Stimulated activated naive B cell treated with anti-CD40 and anti-IgM and Interleukin-4, amounts not matched to agents 10 μg/mL and 1 μg/mL and 100 μg/mL, for 72 hours (primary cell): ENCODE measurements around the gene LGALS16.
"Not testable (repeated sequence)": the region's sequence is repeated elsewhere in the genome, so short reads cannot be mapped to it uniquely, and the experiment has no call there.

Experiments
- ATAC-seq, 2 donors: fragments of 150-1000 bp; cut with Tn5 transposase; replicated peaks; 2 replicates each; pipeline ENCODE4 v1.10.0; 2021; ENCODE audit warnings: moderate library complexity in 1 of 2
- DNase-seq: peaks from one replicate; pipeline ENCODE4 v3.0.0; 2021
- H3K27ac Mint-ChIP-seq: one replicate; pipeline ENCODE4 v1.8.0; 2022; ENCODE audit warnings: mild to moderate bottlenecking, mixed read lengths
- H3K27me3 Mint-ChIP-seq, 2 donors: one replicate each; pipeline ENCODE4 v1.8.0; 2022; ENCODE audit warnings: mixed read lengths in 2 of 2
- H3K36me3 Mint-ChIP-seq, 2 donors: one replicate each; pipeline ENCODE4 v1.8.0; 2022; ENCODE audit warnings: mixed read lengths in 2 of 2, mild to moderate bottlenecking in 1 of 2
- H3K4me1 Mint-ChIP-seq, 2 donors: one replicate each; pipeline ENCODE4 v1.8.0; 2022; ENCODE audit warnings: mixed read lengths in 2 of 2, mild to moderate bottlenecking in 1 of 2
- H3K4me3 Mint-ChIP-seq, 2 donors: one replicate each; pipeline ENCODE4 v1.8.0; 2022; ENCODE audit warnings: mild to moderate bottlenecking in 2 of 2, mixed read lengths in 2 of 2, moderate library complexity in 1 of 2
- H3K9me3 Mint-ChIP-seq, 2 donors: one replicate each; pipeline ENCODE4 v1.8.0; 2022; ENCODE audit warnings: mixed read lengths in 2 of 2, mild to moderate bottlenecking in 1 of 2

The LGALS16 gene

GRCh38 chr19:39655613-39656012, at the start of gene LGALS16:
Gene LGALS16, plus strand, starts transcription at chr19:39655913. Its CDS starts 49 bp downstream, at chr19:39655962.
- ATAC-seq: no peak
- no peak within 1 kb of the TSS for H3K4me3 Mint-ChIP-seq
- no peak within 1 kb of the TSS for H3K27ac Mint-ChIP-seq
- H3K9me3 Mint-ChIP-seq: no peaks in the 10 kb centered on the region
- DNase-seq: no peak
- peaks cover 2 to 5% of the 10 kb centered on the region in 2 donors for H3K4me1 Mint-ChIP-seq
- no peaks in the 10 kb centered on the region for H3K36me3 Mint-ChIP-seq
- H3K27me3 Mint-ChIP-seq: peaks cover 38 to 59% of the 10 kb centered on the region in 2 donors

GRCh38 chr19:39607021-39607420, 48.7 kb upstream of the LGALS16 start:
- Mint-ChIP-seq H3K27ac (no peak overlapping the region), H3K27me3 (peaks cover 18 to 22% of the 10 kb centered on the region in 2 donors), H3K4me3 (no peak overlapping the region), H3K36me3 (no peaks in the 10 kb centered on the region), H3K4me1 (no peaks in the 10 kb centered on the region), H3K9me3 (peaks cover 2% of the 10 kb centered on the region in 2 donors)
- ATAC-seq (no peak), DNase-seq (no peak)

GRCh38 chr19:39607561-39607960, 48.2 kb upstream of the LGALS16 start:
- no peaks in the 10 kb centered on the region for H3K36me3 Mint-ChIP-seq
- no peak for ATAC-seq
- H3K27ac Mint-ChIP-seq: no peak overlapping the region
- no peak for DNase-seq
- no peak overlapping the region for H3K4me3 Mint-ChIP-seq
- H3K9me3 Mint-ChIP-seq: peaks cover 4 to 5% of the 10 kb centered on the region in 2 donors
- peaks cover 17 to 22% of the 10 kb centered on the region in 2 donors for H3K27me3 Mint-ChIP-seq
- H3K4me1 Mint-ChIP-seq: no peaks in the 10 kb centered on the region

GRCh38 chr19:39613597-39613996, 42.1 kb upstream of the LGALS16 start:
- ATAC-seq (no peak), DNase-seq (no peak)
- Mint-ChIP-seq H3K4me1 (no peaks in the 10 kb centered on the region), H3K9me3 (peaks cover 11 to 18% of the 10 kb centered on the region in 2 donors), H3K27me3 (peaks cover 14 to 28% of the 10 kb centered on the region in 2 donors), H3K27ac (no peak overlapping the region), H3K36me3 (peaks cover 0 to 4% of the 10 kb centered on the region in 2 donors), H3K4me3 (no peak overlapping the region)

- Mint-ChIP-seq H3K36me3 (peaks cover 0 to 4% of the 10 kb centered on the region in 2 donors), H3K9me3 (peaks cover 6 to 11% of the 10 kb centered on the region in 2 donors), H3K27me3 (peaks cover 32 to 66% of the 10 kb centered on the region in 2 donors), H3K27ac (no peak overlapping the region), H3K4me1 (no peaks in the 10 kb centered on the region), H3K4me3 (no peak overlapping the region)
- DNase-seq: no peak
- no peak for ATAC-seq
Observed at GRCh38 chr19:39617745-39618144, 38.0 kb upstream of the LGALS16 start.

- H3K4me3 Mint-ChIP-seq: no peak overlapping the region
- ATAC-seq (no peak), DNase-seq (no peak)
Observed at GRCh38 chr19:39623946-39624345, 31.8 kb upstream of the LGALS16 start.

GRCh38 chr19:39627631-39628030, 28.1 kb upstream of the LGALS16 start:
- not testable (repeated sequence) for H3K4me1 Mint-ChIP-seq, H3K36me3 Mint-ChIP-seq, H3K27ac Mint-ChIP-seq, H3K4me3 Mint-ChIP-seq, H3K9me3 Mint-ChIP-seq, DNase-seq
- peaks cover 24 to 28% of the 10 kb centered on the region in 2 donors for H3K27me3 Mint-ChIP-seq
- peak in 1 of 2 donors; percentile 43 for ATAC-seq

More at GRCh38 chr19:39623946-39624345, 31.8 kb upstream of the LGALS16 start:
- Mint-ChIP-seq H3K9me3 (no peaks in the 10 kb centered on the region), H3K36me3 (no peaks in the 10 kb centered on the region), H3K27ac (no peak overlapping the region), H3K4me1 (no peaks in the 10 kb centered on the region), H3K27me3 (peaks cover 41 to 65% of the 10 kb centered on the region in 2 donors)

- ATAC-seq: no peak
- peaks cover 6 to 14% of the 10 kb centered on the region in 2 donors for H3K9me3 Mint-ChIP-seq
- no peak for DNase-seq
- no peaks in the 10 kb centered on the region for H3K4me1 Mint-ChIP-seq
- peaks cover 23 to 32% of the 10 kb centered on the region in 2 donors for H3K27me3 Mint-ChIP-seq
- no peak overlapping the region for H3K4me3 Mint-ChIP-seq
- no peaks in the 10 kb centered on the region for H3K36me3 Mint-ChIP-seq
- H3K27ac Mint-ChIP-seq: no peak overlapping the region
Observed at GRCh38 chr19:39631178-39631577, 24.5 kb upstream of the LGALS16 start.

GRCh38 chr19:39631626-39632025, 24.1 kb upstream of the LGALS16 start:
- Mint-ChIP-seq H3K27ac (no peak overlapping the region), H3K27me3 (peaks cover 20 to 31% of the 10 kb centered on the region in 2 donors), H3K36me3 (no peaks in the 10 kb centered on the region), H3K4me1 (no peaks in the 10 kb centered on the region), H3K9me3 (peaks cover 6 to 14% of the 10 kb centered on the region in 2 donors), H3K4me3 (no peak overlapping the region)
- ATAC-seq (no peak), DNase-seq (no peak)

GRCh38 chr19:39637891-39638290, 17.8 kb upstream of the LGALS16 start:
- ATAC-seq: no peak
- Mint-ChIP-seq H3K27me3 (peaks cover 50 to 76% of the 10 kb centered on the region in 2 donors), H3K9me3 (peaks cover 6 to 14% of the 10 kb centered on the region in 2 donors)

GRCh38 chr19:39641773-39642172, 13.9 kb upstream of the LGALS16 start:
- no peak for DNase-seq
- ATAC-seq: no peak
- no peak overlapping the region for H3K27ac Mint-ChIP-seq
- H3K27me3 Mint-ChIP-seq: peaks cover 41 to 48% of the 10 kb centered on the region in 2 donors
- no peak overlapping the region for H3K4me3 Mint-ChIP-seq
- H3K9me3 Mint-ChIP-seq: no peaks in the 10 kb centered on the region
- H3K4me1 Mint-ChIP-seq: no peaks in the 10 kb centered on the region
- no peaks in the 10 kb centered on the region for H3K36me3 Mint-ChIP-seq

More at GRCh38 chr19:39637891-39638290, 17.8 kb upstream of the LGALS16 start:
- Mint-ChIP-seq H3K4me1 (no peaks in the 10 kb centered on the region), H3K27ac (no peak overlapping the region), H3K36me3 (no peaks in the 10 kb centered on the region), H3K4me3 (no peak overlapping the region)
- DNase-seq: no peak

- Mint-ChIP-seq H3K4me3 (no peak overlapping the region), H3K27ac (no peak overlapping the region), H3K4me1 (no peaks in the 10 kb centered on the region), H3K36me3 (no peaks in the 10 kb centered on the region), H3K27me3 (peaks cover 40 to 49% of the 10 kb centered on the region in 2 donors), H3K9me3 (no peaks in the 10 kb centered on the region)
- ATAC-seq: no peak
- DNase-seq: no peak
Observed at GRCh38 chr19:39643591-39643990, 12.1 kb upstream of the LGALS16 start.

GRCh38 chr19:39645800-39646411, 9.8 kb upstream of the LGALS16 start:
- Mint-ChIP-seq H3K9me3 (no peaks in the 10 kb centered on the region), H3K4me1 (no peaks in the 10 kb centered on the region), H3K27ac (no peak overlapping the region), H3K4me3 (no peak overlapping the region), H3K27me3 (peaks cover 44 to 56% of the 10 kb centered on the region in 2 donors), H3K36me3 (no peaks in the 10 kb centered on the region)
- no peak for ATAC-seq
- no peak for DNase-seq

- Mint-ChIP-seq H3K27me3 (peaks cover 48 to 55% of the 10 kb centered on the region in 2 donors), H3K36me3 (no peaks in the 10 kb centered on the region), H3K9me3 (no peaks in the 10 kb centered on the region), H3K4me3 (no peak overlapping the region), H3K27ac (no peak overlapping the region), H3K4me1 (no peaks in the 10 kb centered on the region)
- no peak for DNase-seq
- no peak for ATAC-seq
Observed at GRCh38 chr19:39647918-39648317, 7.8 kb upstream of the LGALS16 start.

GRCh38 chr19:39659791-39660190, 4.1 kb downstream of the LGALS16 start:
- DNase-seq (no peak), ATAC-seq (peak; percentile 76 to 80)
- peaks cover 2 to 5% of the 10 kb centered on the region in 2 donors for H3K4me1 Mint-ChIP-seq
- H3K27ac Mint-ChIP-seq: no peak overlapping the region
- H3K9me3 Mint-ChIP-seq: no peaks in the 10 kb centered on the region
- H3K36me3 Mint-ChIP-seq: no peaks in the 10 kb centered on the region
- H3K4me3 Mint-ChIP-seq: no peak overlapping the region
- peaks cover 38 to 57% of the 10 kb centered on the region in 2 donors for H3K27me3 Mint-ChIP-seq
